ENCODE data around the gene SLC30A4. TPM values are rescaled to one million over a fixed set of nuclear protein-coding genes. Genes with fewer than 3 reads are reported as not detected.

The SLC30A4 gene
- total RNA-seq, 6 experiments from 2014 or later, result 1.8 to 4.5 (median 3.0) TPM

GRCh38 chr15:45497261-45497660, 25.3 kb downstream of the SLC30A4 start:
- Histone ChIP-seq H3K4me3 (no peak overlapping the region), H3K9me3 (no peaks in the 10 kb centered on the region), H3K4me1 (no peaks in the 10 kb centered on the region), H3K27me3 (no peaks in the 10 kb centered on the region), H3K36me3 (no peaks in the 10 kb centered on the region), H3K27ac (no peak overlapping the region)
- intact Hi-C loops (cut with DNase I), result no loop called here
- WGBS (ENCODE audit: insufficient coverage, low coverage, low lambda C conversion rate, missing lambda C conversion rate), result 96% methylated on average over 3 of the region's 3 CpGs
- no peak for TF ChIP-seq POLR2A (IDR thresholded peaks at IDR 0.05)
- no peak for TF ChIP-seq CTCF (IDR thresholded peaks at IDR 0.05)
- no peak for ATAC-seq
- no peak for DNase-seq

- intact Hi-C loops (cut with DNase I), result no loop called here
- no peak for ATAC-seq
- H3K27ac ChIP-seq, result no peak overlapping the region
Measured at GRCh38 chr15:45496658-45497057, 25.9 kb downstream of the SLC30A4 start.

GRCh38 chr15:45495588-45495987, 27.0 kb downstream of the SLC30A4 start:
- TF ChIP-seq POLR2A (IDR thresholded peaks at IDR 0.05) (no peak), CTCF (IDR thresholded peaks at IDR 0.05) (no peak)
- WGBS (ENCODE audit: insufficient coverage, low coverage, low lambda C conversion rate, missing lambda C conversion rate), result 81% methylated on average over 3 of the region's 3 CpGs
- H3K4me1 ChIP-seq, result no peaks in the 10 kb centered on the region
- no peak overlapping the region for H3K4me3 ChIP-seq
- ATAC-seq (no peak), DNase-seq (no peak)
- no peaks in the 10 kb centered on the region for H3K36me3 ChIP-seq
- no peaks in the 10 kb centered on the region for H3K27me3 ChIP-seq
- no peaks in the 10 kb centered on the region for H3K9me3 ChIP-seq
- intact Hi-C loops (cut with DNase I), result no loop called here
- H3K27ac ChIP-seq, result no peak overlapping the region

More at GRCh38 chr15:45496658-45497057, 25.9 kb downstream of the SLC30A4 start:
- H3K36me3 ChIP-seq, result no peaks in the 10 kb centered on the region
- H3K4me3 ChIP-seq, result no peak overlapping the region
- no peak for DNase-seq
- H3K27me3 ChIP-seq, result no peaks in the 10 kb centered on the region
- WGBS (ENCODE audit: insufficient coverage, low coverage, low lambda C conversion rate, missing lambda C conversion rate), result 83% methylated on average over 2 of the region's 2 CpGs
- no peaks in the 10 kb centered on the region for H3K4me1 ChIP-seq
- no peaks in the 10 kb centered on the region for H3K9me3 ChIP-seq
- TF ChIP-seq CTCF (IDR thresholded peaks at IDR 0.05), result no peak
- no peak for TF ChIP-seq POLR2A (IDR thresholded peaks at IDR 0.05)

- Histone ChIP-seq H3K4me1 (no peaks in the 10 kb centered on the region), H3K9me3 (no peaks in the 10 kb centered on the region), H3K36me3 (no peaks in the 10 kb centered on the region), H3K4me3 (no peak overlapping the region), H3K27me3 (no peaks in the 10 kb centered on the region), H3K27ac (no peak overlapping the region)
- TF ChIP-seq POLR2A (IDR thresholded peaks at IDR 0.05) (no peak), CTCF (IDR thresholded peaks at IDR 0.05) (no peak)
- intact Hi-C loops (cut with DNase I), result no loop called here
- 100% methylated on average over 1 of the region's 1 CpG for WGBS (ENCODE audit: insufficient coverage, low coverage, low lambda C conversion rate, missing lambda C conversion rate)
- DNase-seq (no peak), ATAC-seq (no peak)
Measured at GRCh38 chr15:45489690-45490238, 32.8 kb downstream of the SLC30A4 start.

- TF ChIP-seq CTCF (IDR thresholded peaks at IDR 0.05) (no peak), POLR2A (IDR thresholded peaks at IDR 0.05) (no peak)
- no peaks in the 10 kb centered on the region for H3K36me3 ChIP-seq
- no peak for DNase-seq
Measured at GRCh38 chr15:45486317-45486716, 36.2 kb downstream of the SLC30A4 start.

More at GRCh38 chr15:45486317-45486716, 36.2 kb downstream of the SLC30A4 start:
- Histone ChIP-seq H3K4me1 (no peaks in the 10 kb centered on the region), H3K9me3 (no peaks in the 10 kb centered on the region), H3K27me3 (no peaks in the 10 kb centered on the region), H3K4me3 (no peak overlapping the region), H3K27ac (no peak overlapping the region)
- WGBS (ENCODE audit: insufficient coverage, low coverage, low lambda C conversion rate, missing lambda C conversion rate), result 88% methylated on average over 1 of the region's 1 CpG
- ATAC-seq, result no peak
- intact Hi-C loops (cut with DNase I), result no loop called here
